ENCODE results near the gene HOXC6. TPM values are rescaled to one million over a fixed set of nuclear protein-coding genes. Genes with fewer than 3 reads are reported as not detected.

The HOXC6 gene
- total and polyA plus RNA-seq, 10 of the 15 experiments (the other 5 are each of a cell fraction or from before 2014, with no cell fraction given): 0.02 to 0.55 (median 0.45) TPM; not detected in 4

DNA sequence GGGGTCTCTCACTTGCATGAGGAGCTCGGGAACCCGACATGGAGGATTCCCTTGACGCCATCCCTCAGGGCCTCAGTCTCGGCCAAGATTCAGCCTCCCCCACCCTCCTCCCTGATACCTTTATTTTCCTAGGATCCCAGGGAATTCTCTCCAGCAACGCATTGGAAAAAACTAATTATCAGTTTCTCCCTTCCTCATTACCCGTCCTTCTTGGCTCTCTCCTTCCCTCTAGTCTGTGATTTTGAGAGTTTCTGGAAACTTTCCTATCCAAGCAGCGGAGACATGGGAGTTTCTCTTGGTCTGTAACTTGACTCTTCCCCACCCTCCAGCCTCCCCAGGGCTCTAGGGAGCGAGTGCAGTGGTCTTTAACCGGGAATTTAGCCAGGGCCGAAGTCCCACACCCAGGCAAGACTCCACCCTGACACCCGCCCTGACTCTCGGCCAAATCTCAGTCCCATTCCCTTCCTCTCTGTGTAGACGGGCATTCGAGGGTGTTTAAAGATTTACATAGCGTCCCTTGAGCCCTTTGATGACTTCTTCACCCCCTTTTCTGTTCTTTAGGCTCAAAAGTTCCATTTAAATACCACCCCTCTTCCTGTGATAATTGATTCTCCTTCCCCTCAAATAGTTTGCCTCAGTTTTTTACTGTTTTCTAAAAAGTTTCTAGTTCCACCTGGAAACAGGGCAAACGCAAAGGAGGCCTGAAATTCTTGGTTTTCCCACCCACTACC lies 11.3 kb downstream of the HOXC6 start (continued):
- TF ChIP-seq, protein P1, sequence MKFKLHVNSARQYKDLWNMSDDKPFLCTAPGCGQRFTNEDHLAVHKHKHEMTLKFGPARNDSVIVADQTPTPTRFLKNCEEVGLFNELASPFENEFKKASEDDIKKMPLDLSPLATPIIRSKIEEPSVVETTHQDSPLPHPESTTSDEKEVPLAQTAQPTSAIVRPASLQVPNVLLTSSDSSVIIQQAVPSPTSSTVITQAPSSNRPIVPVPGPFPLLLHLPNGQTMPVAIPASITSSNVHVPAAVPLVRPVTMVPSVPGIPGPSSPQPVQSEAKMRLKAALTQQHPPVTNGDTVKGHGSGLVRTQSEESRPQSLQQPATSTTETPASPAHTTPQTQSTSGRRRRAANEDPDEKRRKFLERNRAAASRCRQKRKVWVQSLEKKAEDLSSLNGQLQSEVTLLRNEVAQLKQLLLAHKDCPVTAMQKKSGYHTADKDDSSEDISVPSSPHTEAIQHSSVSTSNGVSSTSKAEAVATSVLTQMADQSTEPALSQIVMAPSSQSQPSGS (IDR thresholded peaks at IDR 0.05; ENCODE audit: low read length): no peak

DNA sequence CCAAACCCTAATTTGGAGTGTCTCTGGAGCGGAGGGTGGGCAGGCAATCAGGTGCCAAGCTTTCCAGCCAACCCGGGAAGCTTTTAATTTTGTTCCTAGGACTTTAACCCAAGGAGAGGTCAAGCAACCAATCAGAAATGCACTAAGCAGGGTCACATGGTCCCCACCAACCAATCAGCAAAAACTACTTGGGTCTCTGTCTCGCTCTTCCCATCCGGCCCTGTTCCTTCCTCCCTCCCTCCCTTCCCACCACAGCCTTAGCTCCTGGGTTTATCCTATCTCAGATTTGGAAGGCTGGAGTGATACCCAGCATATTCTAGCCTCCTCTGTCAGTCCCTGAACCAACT lies 11.9 kb downstream of the HOXC6 start:
- RAD21 ChIA-PET (ENCODE audit: unreplicated experiment): interaction anchor here (1.0 to 4.2 kb wide), 4 partner anchors 8 to 151 kb away, joined by 3 to 18 read pairs (median 4); partner anchors contain the start of genes HOXC4 and HOXC5
- Histone ChIP-seq H3K36me3 (ENCODE audit: control insufficient read depth in 2 of 2, insufficient read depth in 2 of 2, low read length in 1 of 2) (no peaks in the 10 kb centered on the region), H3K4me2 (ENCODE audit: control insufficient read depth, insufficient read depth) (no peak overlapping the region), H2AFZ (ENCODE audit: control insufficient read depth, low read depth, low read length) (no peak overlapping the region), H3K27ac (ENCODE audit: control insufficient read depth, insufficient read depth) (no peak overlapping the region), H3K4me1 (ENCODE audit: control insufficient read depth, insufficient read depth, low read length) (no peaks in the 10 kb centered on the region), H4K20me1 (ENCODE audit: control insufficient read depth, insufficient read depth) (no peaks in the 10 kb centered on the region), H3K27me3 (replicated peaks in 1 of 2; ENCODE audit: control insufficient read depth in 2 of 2, insufficient read depth in 2 of 2, low read length in 1 of 2) (peaks cover 1 to 7% of the 10 kb centered on the region in 2 experiments; a peak in 2 of 4 replicates), H3K9ac (ENCODE audit: control insufficient read depth, insufficient read depth, low read length) (no peak overlapping the region), H3K79me2 (ENCODE audit: control insufficient read depth, insufficient read depth, low read length) (no peaks in the 10 kb centered on the region), H3K9me3 (replicated peaks; ENCODE audit: control insufficient read depth, insufficient read depth, low read length) (no peaks in the 10 kb centered on the region; the same call in 2 of the 3 replicates), H3K4me3 (no peak overlapping the region)
- FAIRE-seq (no peak), DNase-seq (ENCODE audit: low read depth, low spot score) (no peak), ATAC-seq (peak; percentile 41; the same call in 2 of the 3 replicates)
- 24% methylated on average over 4 of the region's 4 CpGs for WGBS (ENCODE audit: insufficient coverage, insufficient replicate concordance, low lambda C conversion rate, missing lambda C conversion rate)
- intact Hi-C loops (cut with micrococcal nuclease; ENCODE audit: unreplicated experiment): no loop called here
- POLR2A ChIA-PET: no interaction called here
- no TSS peak for BruUV-seq (replicated peaks)
- in situ Hi-C loops (cut with MboI): no loop called here
- SMC1A ChIA-PET (ENCODE audit: uncharacterized antibody, unreplicated experiment): interaction anchor here (1.0 to 2.7 kb wide), 4 partner anchors 10 to 150 kb away, joined by 3 to 9 read pairs (median 3); partner anchors contain the start of genes HOXC4 and HOXC6
- CTCF ChIA-PET: interaction anchor here (1.3 to 1.7 kb wide), 4 partner anchors 8 to 175 kb away, joined by 4 to 6 read pairs (median 4); partner anchors contain the start of gene HOXC5
- TF ChIP-seq, protein P2, sequence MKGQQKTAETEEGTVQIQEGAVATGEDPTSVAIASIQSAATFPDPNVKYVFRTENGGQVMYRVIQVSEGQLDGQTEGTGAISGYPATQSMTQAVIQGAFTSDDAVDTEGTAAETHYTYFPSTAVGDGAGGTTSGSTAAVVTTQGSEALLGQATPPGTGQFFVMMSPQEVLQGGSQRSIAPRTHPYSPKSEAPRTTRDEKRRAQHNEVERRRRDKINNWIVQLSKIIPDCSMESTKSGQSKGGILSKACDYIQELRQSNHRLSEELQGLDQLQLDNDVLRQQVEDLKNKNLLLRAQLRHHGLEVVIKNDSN (IDR thresholded peaks at IDR 0.05; ENCODE audit: borderline replicate concordance, extremely low read length, insufficient read depth, low read depth, low read length): peak; percentile 66
- TF ChIP-seq EED (IDR thresholded peaks at IDR 0.05; ENCODE audit: low read depth): no peak
- TF ChIP-seq, protein P3, sequence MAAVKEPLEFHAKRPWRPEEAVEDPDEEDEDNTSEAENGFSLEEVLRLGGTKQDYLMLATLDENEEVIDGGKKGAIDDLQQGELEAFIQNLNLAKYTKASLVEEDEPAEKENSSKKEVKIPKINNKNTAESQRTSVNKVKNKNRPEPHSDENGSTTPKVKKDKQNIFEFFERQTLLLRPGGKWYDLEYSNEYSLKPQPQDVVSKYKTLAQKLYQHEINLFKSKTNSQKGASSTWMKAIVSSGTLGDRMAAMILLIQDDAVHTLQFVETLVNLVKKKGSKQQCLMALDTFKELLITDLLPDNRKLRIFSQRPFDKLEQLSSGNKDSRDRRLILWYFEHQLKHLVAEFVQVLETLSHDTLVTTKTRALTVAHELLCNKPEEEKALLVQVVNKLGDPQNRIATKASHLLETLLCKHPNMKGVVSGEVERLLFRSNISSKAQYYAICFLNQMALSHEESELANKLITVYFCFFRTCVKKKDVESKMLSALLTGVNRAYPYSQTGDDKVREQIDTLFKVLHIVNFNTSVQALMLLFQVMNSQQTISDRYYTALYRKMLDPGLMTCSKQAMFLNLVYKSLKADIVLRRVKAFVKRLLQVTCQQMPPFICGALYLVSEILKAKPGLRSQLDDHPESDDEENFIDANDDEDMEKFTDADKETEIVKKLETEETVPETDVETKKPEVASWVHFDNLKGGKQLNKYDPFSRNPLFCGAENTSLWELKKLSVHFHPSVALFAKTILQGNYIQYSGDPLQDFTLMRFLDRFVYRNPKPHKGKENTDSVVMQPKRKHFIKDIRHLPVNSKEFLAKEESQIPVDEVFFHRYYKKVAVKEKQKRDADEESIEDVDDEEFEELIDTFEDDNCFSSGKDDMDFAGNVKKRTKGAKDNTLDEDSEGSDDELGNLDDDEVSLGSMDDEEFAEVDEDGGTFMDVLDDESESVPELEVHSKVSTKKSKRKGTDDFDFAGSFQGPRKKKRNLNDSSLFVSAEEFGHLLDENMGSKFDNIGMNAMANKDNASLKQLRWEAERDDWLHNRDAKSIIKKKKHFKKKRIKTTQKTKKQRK (IDR thresholded peaks at IDR 0.05; ENCODE audit: low read depth, low read length): no peak
- TF ChIP-seq, protein P4, sequence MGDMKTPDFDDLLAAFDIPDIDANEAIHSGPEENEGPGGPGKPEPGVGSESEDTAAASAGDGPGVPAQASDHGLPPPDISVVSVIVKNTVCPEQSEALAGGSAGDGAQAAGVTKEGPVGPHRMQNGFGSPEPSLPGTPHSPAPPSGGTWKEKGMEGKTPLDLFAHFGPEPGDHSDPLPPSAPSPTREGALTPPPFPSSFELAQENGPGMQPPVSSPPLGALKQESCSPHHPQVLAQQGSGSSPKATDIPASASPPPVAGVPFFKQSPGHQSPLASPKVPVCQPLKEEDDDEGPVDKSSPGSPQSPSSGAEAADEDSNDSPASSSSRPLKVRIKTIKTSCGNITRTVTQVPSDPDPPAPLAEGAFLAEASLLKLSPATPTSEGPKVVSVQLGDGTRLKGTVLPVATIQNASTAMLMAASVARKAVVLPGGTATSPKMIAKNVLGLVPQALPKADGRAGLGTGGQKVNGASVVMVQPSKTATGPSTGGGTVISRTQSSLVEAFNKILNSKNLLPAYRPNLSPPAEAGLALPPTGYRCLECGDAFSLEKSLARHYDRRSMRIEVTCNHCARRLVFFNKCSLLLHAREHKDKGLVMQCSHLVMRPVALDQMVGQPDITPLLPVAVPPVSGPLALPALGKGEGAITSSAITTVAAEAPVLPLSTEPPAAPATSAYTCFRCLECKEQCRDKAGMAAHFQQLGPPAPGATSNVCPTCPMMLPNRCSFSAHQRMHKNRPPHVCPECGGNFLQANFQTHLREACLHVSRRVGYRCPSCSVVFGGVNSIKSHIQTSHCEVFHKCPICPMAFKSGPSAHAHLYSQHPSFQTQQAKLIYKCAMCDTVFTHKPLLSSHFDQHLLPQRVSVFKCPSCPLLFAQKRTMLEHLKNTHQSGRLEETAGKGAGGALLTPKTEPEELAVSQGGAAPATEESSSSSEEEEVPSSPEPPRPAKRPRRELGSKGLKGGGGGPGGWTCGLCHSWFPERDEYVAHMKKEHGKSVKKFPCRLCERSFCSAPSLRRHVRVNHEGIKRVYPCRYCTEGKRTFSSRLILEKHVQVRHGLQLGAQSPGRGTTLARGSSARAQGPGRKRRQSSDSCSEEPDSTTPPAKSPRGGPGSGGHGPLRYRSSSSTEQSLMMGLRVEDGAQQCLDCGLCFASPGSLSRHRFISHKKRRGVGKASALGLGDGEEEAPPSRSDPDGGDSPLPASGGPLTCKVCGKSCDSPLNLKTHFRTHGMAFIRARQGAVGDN (IDR thresholded peaks at IDR 0.05): no peak
- no peak for TF ChIP-seq PML (IDR thresholded peaks at IDR 0.05; ENCODE audit: low read length)
- peak; percentile 82 for TF ChIP-seq NFYB (IDR thresholded peaks at IDR 0.05; ENCODE audit: insufficient read depth, low read depth, low read length)
- TF ChIP-seq, protein P5, sequence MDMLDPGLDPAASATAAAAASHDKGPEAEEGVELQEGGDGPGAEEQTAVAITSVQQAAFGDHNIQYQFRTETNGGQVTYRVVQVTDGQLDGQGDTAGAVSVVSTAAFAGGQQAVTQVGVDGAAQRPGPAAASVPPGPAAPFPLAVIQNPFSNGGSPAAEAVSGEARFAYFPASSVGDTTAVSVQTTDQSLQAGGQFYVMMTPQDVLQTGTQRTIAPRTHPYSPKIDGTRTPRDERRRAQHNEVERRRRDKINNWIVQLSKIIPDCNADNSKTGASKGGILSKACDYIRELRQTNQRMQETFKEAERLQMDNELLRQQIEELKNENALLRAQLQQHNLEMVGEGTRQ (IDR thresholded peaks at IDR 0.05; ENCODE audit: borderline replicate concordance, low read depth, low read length): peak; percentile 2; the same call in 1 of the 2 replicates
- TF ChIP-seq MEF2A (IDR thresholded peaks at IDR 0.05; ENCODE audit: insufficient read depth, low read depth, low read length): no peak

Measured in GM12878 (cell line).